Activated T-cell treated with anti-CD3 and anti-CD28 coated beads, Interleukin-2, amount 50 U/mL, for 24 hours (primary cell): ENCODE data around the gene KRTAP17-1.

Source experiments
- DNase-seq: peaks from one replicate; pipeline ENCODE4 v3.0.0-alpha.2; 2020
- H3K27ac Mint-ChIP-seq: 2 replicates; pipeline ENCODE4 v1.8.0; 2020; ENCODE audit warnings: mild to moderate bottlenecking, mixed read lengths
- H3K27me3 Mint-ChIP-seq: 2 replicates; pipeline ENCODE4 v1.8.0; 2020; ENCODE audit warnings: mixed read lengths
- H3K36me3 Mint-ChIP-seq: 2 replicates; pipeline ENCODE4 v1.8.0; 2020; ENCODE audit warnings: low read depth, mixed read lengths
- H3K4me1 Mint-ChIP-seq: 2 replicates; pipeline ENCODE4 v1.8.0; 2020; ENCODE audit warnings: low read depth, mixed read lengths
- H3K4me3 Mint-ChIP-seq: 2 replicates; pipeline ENCODE4 v1.8.0; 2020; ENCODE audit warnings: mild to moderate bottlenecking, moderate library complexity, mixed read lengths
- H3K9me3 Mint-ChIP-seq: 2 replicates; pipeline ENCODE4 v1.8.0; 2020; ENCODE audit warnings: mixed read lengths

The KRTAP17-1 gene

GRCh38 chr17:41339571-41340172, 24.2 kb upstream of the KRTAP17-1 start:
- no peak for DNase-seq
- Mint-ChIP-seq H3K4me1 (peaks cover 75% of the 10 kb centered on the region), H3K27me3 (no peaks in the 10 kb centered on the region), H3K9me3 (peaks cover 10% of the 10 kb centered on the region), H3K4me3 (no peak overlapping the region), H3K27ac (peak overlapping the region; percentile 13), H3K36me3 (peaks cover 7% of the 10 kb centered on the region)

GRCh38 chr17:41338961-41339485, 23.5 kb upstream of the KRTAP17-1 start:
- peaks cover 80% of the 10 kb centered on the region for H3K4me1 Mint-ChIP-seq
- H3K27ac Mint-ChIP-seq: no peak overlapping the region

GRCh38 chr17:41335747-41336146, 20.2 kb upstream of the KRTAP17-1 start:
- H3K4me3 Mint-ChIP-seq: no peak overlapping the region
- no peaks in the 10 kb centered on the region for H3K36me3 Mint-ChIP-seq
- H3K9me3 Mint-ChIP-seq: no peaks in the 10 kb centered on the region
- H3K27ac Mint-ChIP-seq: no peak overlapping the region
- H3K27me3 Mint-ChIP-seq: no peaks in the 10 kb centered on the region
- DNase-seq: no peak
- H3K4me1 Mint-ChIP-seq: peaks cover 58% of the 10 kb centered on the region

More at GRCh38 chr17:41338961-41339485, 23.5 kb upstream of the KRTAP17-1 start:
- H3K27me3 Mint-ChIP-seq: no peaks in the 10 kb centered on the region
- DNase-seq: no peak
- H3K4me3 Mint-ChIP-seq: no peak overlapping the region
- H3K9me3 Mint-ChIP-seq: peaks cover 10% of the 10 kb centered on the region
- H3K36me3 Mint-ChIP-seq: peaks cover 7% of the 10 kb centered on the region

- no peak overlapping the region for H3K27ac Mint-ChIP-seq
- no peaks in the 10 kb centered on the region for H3K27me3 Mint-ChIP-seq
- DNase-seq: no peak
- peaks cover 47% of the 10 kb centered on the region for H3K4me1 Mint-ChIP-seq
- H3K4me3 Mint-ChIP-seq: no peak overlapping the region
- H3K9me3 Mint-ChIP-seq: no peaks in the 10 kb centered on the region
- H3K36me3 Mint-ChIP-seq: no peaks in the 10 kb centered on the region
These were observed 19.1 kb upstream of the KRTAP17-1 start for GRCh38 chr17:41334385-41335305.

- no peaks in the 10 kb centered on the region for H3K36me3 Mint-ChIP-seq
- H3K9me3 Mint-ChIP-seq: no peaks in the 10 kb centered on the region
- H3K4me3 Mint-ChIP-seq: no peak overlapping the region
- no peak for DNase-seq
- H3K27ac Mint-ChIP-seq: no peak overlapping the region
- H3K4me1 Mint-ChIP-seq: peaks cover 39% of the 10 kb centered on the region
- H3K27me3 Mint-ChIP-seq: no peaks in the 10 kb centered on the region
These were observed 18.3 kb upstream of the KRTAP17-1 start for GRCh38 chr17:41333836-41334235.

GRCh38 chr17:41333098-41333497, 17.6 kb upstream of the KRTAP17-1 start:
- Mint-ChIP-seq H3K4me1 (peaks cover 34% of the 10 kb centered on the region), H3K4me3 (no peak overlapping the region), H3K27ac (no peak overlapping the region), H3K36me3 (no peaks in the 10 kb centered on the region), H3K27me3 (no peaks in the 10 kb centered on the region), H3K9me3 (no peaks in the 10 kb centered on the region)
- no peak for DNase-seq

GRCh38 chr17:41332239-41332638, 16.7 kb upstream of the KRTAP17-1 start:
- Mint-ChIP-seq H3K36me3 (no peaks in the 10 kb centered on the region), H3K27me3 (no peaks in the 10 kb centered on the region), H3K9me3 (no peaks in the 10 kb centered on the region), H3K4me3 (no peak overlapping the region), H3K27ac (no peak overlapping the region), H3K4me1 (peaks cover 32% of the 10 kb centered on the region)
- no peak for DNase-seq

GRCh38 chr17:41331606-41332005, 16.1 kb upstream of the KRTAP17-1 start:
- no peak overlapping the region for H3K27ac Mint-ChIP-seq
- no peaks in the 10 kb centered on the region for H3K9me3 Mint-ChIP-seq
- H3K36me3 Mint-ChIP-seq: no peaks in the 10 kb centered on the region
- no peak for DNase-seq
- H3K4me1 Mint-ChIP-seq: peaks cover 37% of the 10 kb centered on the region
- H3K27me3 Mint-ChIP-seq: no peaks in the 10 kb centered on the region
- H3K4me3 Mint-ChIP-seq: no peak overlapping the region

- H3K4me3 Mint-ChIP-seq: no peak overlapping the region
- no peaks in the 10 kb centered on the region for H3K27me3 Mint-ChIP-seq
- H3K36me3 Mint-ChIP-seq: no peaks in the 10 kb centered on the region
- no peak overlapping the region for H3K27ac Mint-ChIP-seq
- H3K4me1 Mint-ChIP-seq: peaks cover 25% of the 10 kb centered on the region
- no peak for DNase-seq
- no peaks in the 10 kb centered on the region for H3K9me3 Mint-ChIP-seq
These were observed 13.9 kb upstream of the KRTAP17-1 start for GRCh38 chr17:41329279-41329948.

- no peaks in the 10 kb centered on the region for H3K9me3 Mint-ChIP-seq
- H3K27me3 Mint-ChIP-seq: no peaks in the 10 kb centered on the region
- peaks cover 24% of the 10 kb centered on the region for H3K4me1 Mint-ChIP-seq
- DNase-seq: no peak
- no peak overlapping the region for H3K4me3 Mint-ChIP-seq
- no peaks in the 10 kb centered on the region for H3K36me3 Mint-ChIP-seq
- no peak overlapping the region for H3K27ac Mint-ChIP-seq
These were observed 12.7 kb upstream of the KRTAP17-1 start for GRCh38 chr17:41328207-41328606.

- no peaks in the 10 kb centered on the region for H3K36me3 Mint-ChIP-seq
- no peak overlapping the region for H3K4me3 Mint-ChIP-seq
- no peaks in the 10 kb centered on the region for H3K27me3 Mint-ChIP-seq
- no peaks in the 10 kb centered on the region for H3K9me3 Mint-ChIP-seq
- no peak overlapping the region for H3K27ac Mint-ChIP-seq
- H3K4me1 Mint-ChIP-seq: peaks cover 27% of the 10 kb centered on the region
- no peak for DNase-seq
These were observed 12.1 kb upstream of the KRTAP17-1 start for GRCh38 chr17:41327411-41328120.

- H3K27ac Mint-ChIP-seq: no peak overlapping the region
- peaks cover 29% of the 10 kb centered on the region for H3K4me1 Mint-ChIP-seq
- no peak overlapping the region for H3K4me3 Mint-ChIP-seq
- no peaks in the 10 kb centered on the region for H3K27me3 Mint-ChIP-seq
- H3K36me3 Mint-ChIP-seq: no peaks in the 10 kb centered on the region
- no peaks in the 10 kb centered on the region for H3K9me3 Mint-ChIP-seq
- DNase-seq: no peak
These were observed 10.9 kb upstream of the KRTAP17-1 start for GRCh38 chr17:41326173-41327145.

- peaks cover 29% of the 10 kb centered on the region for H3K4me1 Mint-ChIP-seq
- DNase-seq: no peak
- no peak overlapping the region for H3K27ac Mint-ChIP-seq
- no peaks in the 10 kb centered on the region for H3K36me3 Mint-ChIP-seq
- H3K9me3 Mint-ChIP-seq: peaks cover 1% of the 10 kb centered on the region
- no peaks in the 10 kb centered on the region for H3K27me3 Mint-ChIP-seq
- no peak overlapping the region for H3K4me3 Mint-ChIP-seq
These were observed 10.1 kb upstream of the KRTAP17-1 start for GRCh38 chr17:41325611-41326010.
